Inferior parietal cortex (tissue), 1 donor: ENCODE measurements around the gene SGPP1.
"Not testable (repeated sequence)": the region's sequence is repeated elsewhere in the genome, so short reads cannot be mapped to it uniquely, and the experiment has no call there.

Source experiments
- DNase-seq: peaks from one replicate; pipeline ENCODE4 v3.0.0-alpha.2; 2016; ENCODE audit errors: extremely low spot score

Gene SGPP1

DNA sequence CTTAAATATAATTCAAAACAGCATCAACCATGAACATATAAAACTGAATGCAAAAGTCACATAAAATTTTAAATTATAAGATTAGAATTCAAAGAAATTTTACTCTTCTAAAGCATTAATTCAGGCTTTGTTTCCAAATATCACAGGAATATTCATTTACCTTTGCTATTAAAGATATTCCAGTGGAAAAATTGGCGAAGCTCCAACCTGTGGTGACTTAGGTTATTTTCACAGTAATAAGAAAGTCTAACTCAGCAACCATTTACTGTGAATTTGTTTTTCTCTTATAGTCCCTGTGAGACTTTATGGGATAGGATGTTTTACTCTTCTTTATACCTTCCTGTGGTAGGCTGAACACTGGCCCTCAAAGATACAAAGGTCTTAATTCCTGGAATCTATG is 89.4 kb downstream of the SGPP1 start:
- no peak for DNase-seq

DNA sequence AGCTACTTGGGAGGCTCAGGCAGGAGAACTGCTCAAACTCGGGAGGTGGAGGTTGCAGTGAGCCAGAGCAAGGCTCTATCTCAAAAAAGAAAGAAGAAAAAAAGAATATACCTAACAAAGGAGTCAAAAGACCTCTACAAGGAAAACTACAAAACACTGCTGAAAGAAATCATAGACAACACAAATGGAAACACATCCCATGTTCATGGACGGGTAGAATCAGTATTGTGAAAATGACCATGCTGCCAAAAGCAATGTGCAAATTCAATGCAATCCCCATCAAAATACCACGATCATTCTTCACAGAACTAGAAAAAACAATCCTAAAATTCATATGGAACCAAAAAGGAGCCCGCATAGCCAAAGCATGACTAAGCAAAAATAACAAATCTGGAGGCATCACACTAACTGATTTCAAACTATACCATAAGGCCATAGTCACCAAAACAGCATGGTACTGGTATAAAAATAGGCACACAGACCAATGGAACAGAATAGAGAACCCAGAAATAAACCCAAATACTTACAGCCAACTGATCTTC is 91.7 kb downstream of the SGPP1 start:
- not testable (repeated sequence) for DNase-seq
